Stimulated activated CD8-positive, alpha-beta memory T cell treated with anti-CD3 and anti-CD28 coated beads, Interleukin-12 subunit alpha, Interleukin-12 subunit beta, amount 100 ng/mL, for 1 hour (primary cell): ENCODE measurements around the gene BDNF.

Experiments
- DNase-seq: peaks from one replicate; pipeline ENCODE4 v3.0.0-alpha.2; 2020; ENCODE audit warnings: low read depth

Gene BDNF

DNA sequence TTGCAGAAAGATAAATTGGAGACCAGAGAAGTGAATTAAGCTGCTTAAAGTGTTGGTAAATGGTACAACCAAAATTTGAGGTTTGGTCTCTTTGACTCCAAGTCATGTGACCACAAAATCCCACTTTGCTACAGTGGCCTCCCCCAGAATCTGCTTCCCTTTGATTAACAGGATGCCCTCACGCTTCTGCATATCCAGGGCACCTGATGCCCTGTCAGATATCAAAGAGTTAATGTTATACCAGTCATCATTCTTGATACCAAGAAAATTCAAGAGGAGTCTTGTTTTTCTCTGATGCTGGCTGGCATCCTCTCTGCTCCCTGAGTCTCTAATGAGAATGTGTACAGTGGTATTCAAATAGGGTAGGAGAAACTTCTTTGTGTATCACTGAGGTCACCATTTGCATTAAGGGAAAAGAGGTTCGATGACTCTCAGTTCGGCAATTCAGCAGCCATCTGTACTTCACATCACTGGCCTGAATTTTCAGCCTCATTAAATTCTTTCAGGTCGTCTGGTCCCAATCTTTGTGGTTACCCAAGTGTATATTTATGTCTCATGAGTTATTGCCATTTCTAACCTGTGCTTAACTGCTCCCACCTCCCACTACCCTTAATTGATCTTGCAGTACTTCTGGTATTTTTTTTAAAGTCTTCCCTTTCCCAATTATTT, 73.9 kb downstream of the BDNF start:
- DNase-seq: no peak

DNA sequence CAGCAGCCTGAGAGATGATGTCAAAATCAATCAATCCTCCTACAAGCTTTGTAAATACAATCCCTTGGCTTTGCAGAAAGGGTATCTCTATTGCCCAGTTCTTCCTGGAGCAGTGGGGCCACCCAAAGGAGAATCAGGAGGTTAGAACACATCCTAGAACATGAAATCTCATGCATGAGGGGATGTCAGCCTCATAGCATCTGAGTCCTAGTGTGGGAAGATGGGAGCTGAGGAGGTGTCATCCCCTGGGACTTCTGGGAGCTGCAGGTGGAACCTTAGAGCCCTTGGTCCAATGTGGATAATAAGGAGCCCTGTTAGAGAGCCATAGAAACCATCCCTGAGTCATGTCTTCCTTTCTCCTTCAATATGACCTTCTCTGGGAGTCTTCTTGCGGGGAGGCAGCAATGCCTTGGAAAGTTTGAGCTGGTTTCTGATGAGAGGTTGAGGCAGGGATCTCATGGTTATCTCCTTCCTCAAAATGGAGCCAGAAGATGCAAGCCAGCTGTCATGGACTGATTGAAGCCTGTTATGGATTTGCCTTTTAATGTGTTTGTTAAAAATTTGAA, 74.8 kb downstream of the BDNF start:
- DNase-seq: no peak

DNA sequence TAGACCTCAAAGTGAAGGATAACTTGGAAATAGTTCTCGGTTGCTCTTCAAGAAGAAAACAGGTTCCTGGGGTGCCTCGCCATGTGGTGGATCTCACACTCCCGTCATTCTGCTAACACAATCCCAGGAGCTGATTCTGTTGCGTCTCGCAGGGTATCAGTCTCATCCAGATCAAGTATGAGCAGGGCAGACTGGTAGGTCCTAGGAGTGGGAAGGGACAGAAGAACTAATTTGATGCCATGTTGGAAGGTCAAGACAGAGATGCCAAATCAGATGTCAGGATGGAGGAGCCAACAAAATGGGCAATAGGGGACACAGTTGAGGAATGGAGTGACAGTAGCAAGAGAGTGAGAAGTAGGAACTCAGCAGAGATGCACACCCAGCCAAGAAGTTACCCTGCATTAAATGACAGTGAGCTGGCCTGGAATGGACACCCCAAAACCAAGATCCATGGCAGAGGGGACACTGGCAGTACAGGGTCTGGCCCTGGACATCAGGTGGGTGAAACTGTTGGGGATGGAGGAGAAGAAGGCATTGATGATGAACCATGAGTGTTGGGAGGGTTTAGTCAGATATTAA, 76.2 kb downstream of the BDNF start:
- DNase-seq: no peak

DNA sequence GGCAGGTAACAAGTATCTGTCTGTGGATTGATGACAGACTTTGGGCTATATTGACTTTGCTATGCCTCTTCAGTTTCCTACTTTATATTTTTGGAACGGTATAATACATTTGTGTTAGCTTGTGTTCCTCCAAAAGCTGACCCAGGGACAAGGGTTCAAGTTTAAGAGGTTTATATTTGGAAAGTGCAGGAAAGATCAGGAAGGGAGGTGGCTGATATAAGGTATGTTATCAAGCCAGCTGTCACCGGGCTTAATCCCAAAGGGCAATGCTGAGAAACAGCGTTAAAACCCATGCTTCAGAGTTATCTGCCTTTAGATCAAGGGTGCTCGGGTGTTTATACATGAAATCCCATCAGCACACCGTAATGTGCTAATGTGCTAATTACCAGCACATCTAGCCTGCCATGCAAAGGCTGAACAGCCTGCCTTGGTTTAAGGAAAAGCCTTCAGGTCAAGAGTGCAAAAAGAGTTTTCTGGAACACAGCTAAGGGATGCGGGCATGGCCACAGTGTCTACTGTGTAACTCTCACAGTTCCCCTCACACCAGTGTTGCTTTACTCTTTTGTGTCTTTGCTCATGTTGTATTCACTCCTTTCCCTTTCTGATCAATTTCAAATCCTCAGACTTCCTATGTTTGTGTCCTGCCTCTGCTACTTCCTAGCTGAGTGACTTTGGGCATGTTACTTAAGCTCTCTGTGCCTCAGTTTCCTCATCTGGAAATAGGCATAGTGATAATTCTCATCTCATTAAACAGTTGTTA, 77.5 kb downstream of the BDNF start:
- DNase-seq: no peak

DNA sequence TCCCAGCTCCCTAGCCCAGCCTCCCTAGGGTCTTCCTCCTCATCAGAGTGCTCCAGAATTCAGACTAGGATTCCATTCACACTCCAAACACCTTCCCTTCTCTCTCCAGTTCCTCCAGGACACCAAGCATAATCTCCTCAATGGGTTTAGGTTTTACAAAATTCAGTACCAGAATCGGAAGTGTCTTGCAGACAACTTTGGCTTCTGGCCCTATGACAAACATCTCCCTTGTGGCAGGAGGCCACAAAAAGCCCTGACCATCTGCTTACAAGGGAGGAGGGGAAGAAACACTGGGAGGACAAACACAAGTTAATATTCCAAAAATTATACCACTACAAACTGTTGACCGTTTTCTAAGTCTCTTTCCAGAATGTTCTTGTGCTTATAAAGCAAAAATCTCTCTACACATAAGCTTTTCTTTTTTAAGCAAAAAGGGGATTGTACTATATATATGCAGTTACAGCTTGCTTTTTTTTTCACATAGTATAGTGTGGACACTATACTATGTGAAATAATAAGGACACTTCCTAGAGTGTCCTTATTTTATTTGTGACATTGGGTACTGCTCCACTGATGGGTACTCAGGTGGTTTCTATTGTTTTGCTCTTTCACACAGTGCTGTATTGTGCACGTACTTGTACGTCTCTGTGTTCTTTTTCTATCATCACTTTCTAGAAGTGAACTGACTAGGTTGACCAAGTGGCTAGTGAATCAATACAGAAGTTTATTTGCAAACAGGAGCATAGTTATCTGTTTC, 78.7 kb downstream of the BDNF start:
- no peak for DNase-seq

DNA sequence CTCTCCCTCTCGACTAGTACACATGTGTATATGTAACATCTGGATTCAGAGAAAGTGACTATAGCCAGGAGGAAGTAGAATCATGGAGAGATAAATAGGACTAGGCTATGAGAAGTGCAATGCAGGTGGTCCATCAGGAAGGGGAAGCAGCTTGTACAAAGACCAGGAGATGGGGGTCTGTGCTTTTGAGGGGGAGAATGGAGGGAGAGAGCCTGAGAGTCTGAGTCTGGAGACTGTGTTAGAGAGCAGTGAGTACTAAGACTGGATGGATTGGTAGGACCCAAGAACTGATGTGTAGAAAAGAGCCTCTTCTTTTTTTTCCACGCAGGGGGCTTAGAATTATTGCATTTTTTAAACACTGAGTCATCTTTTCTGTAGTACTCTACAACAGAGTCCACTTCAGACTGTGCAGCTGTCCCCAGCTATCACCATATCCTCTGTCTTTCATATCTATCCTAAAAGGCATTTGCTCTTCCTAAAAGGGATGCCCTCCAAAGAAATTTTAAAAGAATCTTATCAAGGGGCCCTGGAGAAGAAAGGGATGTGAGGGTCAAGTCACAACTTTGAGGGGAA, 80.4 kb downstream of the BDNF start:
- no peak for DNase-seq

DNA sequence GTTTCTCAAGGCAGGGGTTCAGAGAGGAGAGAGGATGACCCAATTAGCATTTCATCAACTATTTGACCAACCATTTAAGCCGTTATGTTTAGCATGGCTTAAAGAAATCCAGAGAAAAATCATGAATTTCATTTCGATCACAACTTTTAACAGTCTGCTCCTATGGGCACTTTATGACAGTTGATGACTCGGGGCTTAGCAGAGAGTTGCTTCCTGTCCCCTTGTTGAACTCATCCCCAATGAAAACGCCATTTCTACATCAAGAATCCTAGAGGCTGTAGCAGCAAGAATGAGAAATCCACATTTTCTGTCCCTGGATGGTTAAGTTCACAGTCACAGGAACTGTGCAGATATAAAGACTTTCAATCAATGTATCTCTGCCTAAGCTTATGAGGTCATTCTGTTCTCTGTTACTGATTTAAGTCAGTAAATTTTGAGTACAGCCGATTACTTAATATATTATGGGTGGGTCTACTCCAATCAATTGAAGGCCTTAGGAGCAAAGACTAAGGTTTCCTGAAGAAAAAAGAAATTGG, 81.1 kb downstream of the BDNF start:
- DNase-seq: no peak

DNA sequence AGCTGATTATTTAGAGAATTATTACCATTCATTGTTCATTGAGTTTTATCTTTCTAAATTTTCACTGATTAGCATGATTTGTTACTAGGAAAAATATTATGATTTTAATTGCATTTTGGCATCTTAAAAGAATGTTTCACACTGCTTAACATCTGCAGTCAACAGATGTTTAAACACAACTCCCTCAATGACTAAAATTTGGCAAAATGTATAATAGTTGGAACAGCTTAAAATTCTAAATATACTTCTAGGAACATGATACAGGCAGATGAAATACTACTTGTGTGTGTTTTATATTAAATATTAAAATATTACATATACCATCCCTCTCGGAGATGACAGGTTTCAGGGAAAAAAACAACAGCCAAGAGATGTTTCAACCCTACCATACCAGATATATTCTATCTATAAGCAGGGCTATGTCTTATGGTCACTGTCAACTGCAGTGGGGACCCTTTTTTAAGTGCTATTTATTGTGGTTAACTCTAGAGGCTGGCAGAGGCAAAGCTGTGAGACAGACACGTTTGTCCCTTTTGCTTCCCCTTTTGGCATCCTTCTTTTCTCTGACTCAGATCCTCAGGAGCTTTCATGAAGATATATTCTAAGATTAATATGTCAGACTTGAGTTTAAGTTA, 81.9 kb downstream of the BDNF start:
- no peak for DNase-seq

DNA sequence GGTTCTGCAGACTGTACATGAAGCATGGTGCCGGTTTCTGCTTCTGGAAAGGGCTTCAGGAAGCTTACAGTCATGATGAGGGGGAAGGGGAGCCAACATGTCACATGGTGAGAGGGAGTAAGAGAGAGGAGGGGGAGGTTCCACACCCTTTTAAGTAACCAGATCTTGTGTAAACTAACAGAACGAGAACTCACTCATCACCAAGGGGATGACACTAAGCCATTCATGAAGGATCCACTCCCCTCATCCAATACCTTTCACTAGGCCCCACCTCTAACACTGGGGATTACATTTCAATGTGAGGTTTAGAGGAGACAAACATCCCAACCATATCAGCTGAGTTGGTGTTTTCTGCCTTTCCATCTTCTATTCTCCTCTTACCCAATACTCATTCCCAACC, 83.5 kb downstream of the BDNF start:
- DNase-seq: no peak

DNA sequence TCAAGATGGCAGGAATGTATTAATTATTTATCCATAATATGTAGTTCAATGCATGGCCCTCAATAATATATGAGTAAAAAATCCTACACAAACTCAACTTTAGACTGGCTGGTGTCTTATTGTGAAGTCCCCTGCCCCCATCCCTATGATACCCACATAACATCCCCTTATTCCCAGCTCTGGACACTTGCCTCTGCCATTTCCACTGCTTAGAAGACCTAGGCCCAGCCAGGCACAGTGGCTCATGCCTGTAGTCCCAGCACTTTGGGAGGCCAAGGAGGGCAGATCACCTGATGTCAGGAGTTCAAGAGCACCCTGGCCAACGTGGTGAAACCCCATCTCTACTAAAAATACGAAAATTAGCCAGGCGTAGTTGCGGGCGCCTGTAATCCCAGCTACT, 84.4 kb downstream of the BDNF start:
- no peak for DNase-seq

DNA sequence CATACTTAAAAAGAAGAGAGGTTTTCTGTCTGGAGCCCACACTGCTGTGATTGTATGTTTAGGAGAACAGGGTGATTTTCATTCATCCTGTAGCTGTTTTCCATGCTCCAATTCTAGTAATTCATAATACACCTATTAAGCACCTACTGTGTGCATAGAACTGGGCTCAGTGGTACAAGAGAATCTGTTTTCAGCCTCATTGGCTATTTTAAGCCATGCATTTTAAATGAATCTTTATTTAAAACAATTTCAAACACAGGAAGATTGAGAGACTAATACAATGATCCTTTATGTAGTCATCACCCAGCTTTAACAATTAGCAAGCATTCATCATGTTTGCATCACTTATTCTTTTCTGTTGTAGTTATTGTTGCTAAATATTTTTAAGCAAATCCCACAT, 86.2 kb downstream of the BDNF start:
- DNase-seq: no peak

DNA sequence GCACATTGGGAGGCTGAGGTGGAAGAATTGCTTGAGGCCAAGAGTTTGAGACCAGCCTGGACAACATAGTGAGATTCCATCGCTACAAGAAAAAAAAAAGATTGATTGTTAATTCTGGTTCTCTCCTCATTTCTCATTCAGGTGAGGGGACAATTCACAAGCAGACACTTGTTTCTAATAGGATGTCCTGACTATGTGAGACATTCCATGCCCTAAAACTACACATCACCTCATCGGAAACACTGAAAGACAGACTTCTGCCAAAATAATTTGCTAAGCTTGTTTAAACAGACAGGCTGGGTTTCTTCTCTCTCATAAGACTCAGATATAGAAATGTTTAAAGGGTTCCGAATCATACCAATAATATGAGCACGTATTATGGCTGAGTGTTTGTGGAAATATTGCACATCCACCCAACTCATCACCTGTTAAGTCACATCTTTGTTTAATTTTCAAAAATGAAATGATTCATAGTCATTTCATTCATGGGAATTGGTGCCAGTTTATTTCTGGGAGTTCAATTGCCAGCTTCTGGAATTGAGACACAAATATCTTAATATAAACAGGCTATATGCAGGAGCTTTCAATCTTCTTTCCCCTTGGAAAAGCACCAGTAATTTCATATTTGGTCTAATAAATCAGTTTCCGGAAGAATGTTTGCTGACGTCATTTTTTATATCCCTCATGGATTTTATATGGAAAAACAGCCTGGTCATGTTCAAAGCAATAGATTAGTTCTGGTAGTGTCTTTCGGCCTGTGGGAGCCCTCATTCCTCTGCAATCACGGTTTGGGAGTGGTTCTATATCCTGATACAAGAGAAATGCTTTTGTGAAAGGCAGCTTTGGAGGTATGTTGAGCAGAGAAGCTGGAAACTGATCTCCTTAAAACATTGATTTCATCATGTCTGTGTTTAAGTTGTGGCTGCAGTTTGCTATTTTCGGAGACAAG, 87.0 kb downstream of the BDNF start:
- DNase-seq: no peak

DNA sequence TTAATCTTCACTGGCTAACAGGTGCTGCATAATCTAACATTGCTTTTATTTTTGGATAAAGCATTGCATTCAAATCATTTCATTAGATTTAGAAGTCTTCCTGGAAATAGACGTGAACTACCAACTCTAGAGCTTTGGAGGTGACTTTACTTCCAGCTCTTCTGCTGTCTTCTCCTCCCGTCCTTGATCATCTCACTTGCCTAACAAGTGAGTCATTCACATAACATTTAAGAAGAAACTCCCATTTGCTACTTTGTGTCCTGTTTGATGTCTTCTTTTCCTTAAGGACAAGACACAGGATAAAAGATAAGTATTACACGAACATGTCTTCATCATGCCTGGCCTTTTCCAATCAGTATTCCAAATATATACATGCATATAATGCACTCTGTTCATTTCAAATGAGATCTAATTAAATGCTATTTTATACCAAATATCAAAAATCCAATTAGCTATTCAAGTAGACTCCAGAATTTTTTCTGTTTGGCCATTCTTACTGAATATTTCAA, 88.3 kb downstream of the BDNF start:
- DNase-seq: no peak

DNA sequence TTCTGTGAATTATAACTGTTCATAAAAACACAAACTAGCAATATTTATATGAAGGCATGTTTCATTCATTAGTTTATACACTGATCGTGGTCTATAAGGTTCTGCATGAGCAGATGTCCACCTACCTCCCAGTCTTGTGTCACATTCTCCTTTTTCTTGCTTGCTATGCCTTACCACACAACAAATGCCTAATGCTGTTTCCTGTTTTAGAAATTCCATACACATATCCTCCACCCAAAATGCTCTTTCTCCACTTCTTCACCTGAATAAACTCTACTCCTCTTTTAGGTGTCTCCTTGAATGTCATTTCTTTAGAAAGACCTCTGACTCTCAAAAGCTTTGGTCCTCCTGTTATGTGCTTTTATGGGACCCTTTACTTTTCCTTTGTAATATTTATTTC, 88.9 kb downstream of the BDNF start:
- DNase-seq: no peak

DNA sequence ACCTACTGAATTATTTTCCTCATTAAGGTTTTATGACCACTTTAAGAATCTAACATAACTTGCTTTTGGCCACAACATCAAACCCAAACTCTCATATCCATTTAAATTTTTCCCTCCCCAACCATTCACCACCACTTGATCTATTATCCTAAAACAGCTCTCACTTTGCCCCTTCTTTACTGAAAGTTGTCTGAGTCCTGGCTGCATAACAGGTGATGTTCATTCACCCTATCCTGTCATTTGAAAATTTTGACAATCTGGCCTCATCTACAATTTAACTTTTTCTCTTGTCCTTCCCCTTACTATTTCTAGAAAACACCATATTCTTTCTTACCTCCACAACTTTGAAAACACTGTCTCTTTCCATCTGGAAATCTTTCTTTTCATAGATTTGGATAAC, 89.3 kb downstream of the BDNF start:
- DNase-seq: no peak

DNA sequence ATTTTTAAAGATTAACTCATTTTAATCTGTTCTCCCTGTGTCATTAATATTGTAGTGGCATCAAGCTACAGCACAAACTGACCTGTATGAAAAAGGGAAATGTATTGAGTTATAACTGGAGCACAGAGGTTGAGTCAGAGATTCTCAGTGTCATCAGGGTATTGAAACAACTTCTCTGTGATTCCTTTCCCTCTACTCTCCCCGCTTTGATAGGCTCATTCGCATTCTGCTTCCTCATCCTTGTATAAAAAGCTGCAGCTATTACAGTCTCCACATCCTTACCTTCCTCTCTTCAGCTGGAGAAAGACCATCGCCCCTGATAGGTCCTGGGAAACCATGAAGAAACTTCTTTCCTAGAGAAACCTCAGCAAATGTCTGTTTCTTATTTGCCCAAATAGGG, 90.0 kb downstream of the BDNF start:
- no peak for DNase-seq

DNA sequence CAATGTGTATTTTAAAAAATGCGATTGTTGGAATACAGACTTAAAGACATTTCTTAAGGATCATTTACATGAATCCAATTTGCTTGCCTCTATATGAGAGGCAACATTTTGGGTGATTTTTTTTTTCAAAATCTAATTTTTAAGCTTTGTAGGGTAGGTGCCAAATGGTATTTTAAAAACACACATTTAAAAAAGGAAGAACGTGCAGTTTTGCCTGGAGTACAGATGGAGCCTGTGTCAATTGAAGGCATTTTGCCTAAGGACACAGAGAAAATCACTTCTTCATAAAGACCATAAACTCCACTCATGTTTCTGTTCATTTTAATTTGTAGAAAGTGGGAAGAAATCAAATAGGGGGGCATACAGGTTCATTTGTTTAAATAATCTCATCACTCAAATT, 91.3 kb downstream of the BDNF start:
- DNase-seq: no peak

DNA sequence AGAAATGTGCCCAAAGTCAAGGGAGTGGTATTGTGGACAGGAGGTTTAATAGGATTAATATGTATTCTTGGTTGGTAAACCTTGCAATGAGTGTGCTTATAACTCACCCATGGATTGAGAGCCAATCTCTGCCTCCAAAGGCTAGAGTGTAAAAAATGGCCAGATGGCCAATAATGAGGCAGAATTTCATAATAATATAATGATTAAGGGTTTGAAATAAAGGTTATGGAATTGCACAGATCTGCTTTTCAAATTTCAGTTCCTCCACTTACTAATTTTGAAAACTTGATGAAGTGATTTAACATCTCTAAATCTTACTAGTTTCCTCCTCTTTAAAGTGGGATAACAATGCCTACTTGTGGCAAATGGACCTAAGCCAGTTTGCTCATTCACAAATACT, 94.8 kb downstream of the BDNF start:
- no peak for DNase-seq
